ENCODE measurements around the gene TMEM200B.
"Not testable (repeated sequence)": the region's sequence is repeated elsewhere in the genome, so short reads cannot be mapped to it uniquely, and the experiment has no call there.

Gene TMEM200B

GRCh38 chr1:29134695-29135028 is 11.0 kb upstream of the TMEM200B start:
- FAIRE-seq: no peak

GRCh38 chr1:29133861-29134694 is 10.4 kb upstream of the TMEM200B start:
- peak; percentile 45 for DNase-seq (ENCODE audit: low spot score)
- no peak for FAIRE-seq

More at GRCh38 chr1:29134695-29135028, 11.0 kb upstream of the TMEM200B start:
- no peak for DNase-seq (ENCODE audit: low spot score)

- DNase-seq (ENCODE audit: low spot score); FAIRE-seq: not testable (repeated sequence)
These were observed 7.4 kb upstream of the TMEM200B start for GRCh38 chr1:29131056-29131455.

GRCh38 chr1:29129916-29130315 is 6.2 kb upstream of the TMEM200B start:
- FAIRE-seq (no peak), DNase-seq (ENCODE audit: low spot score) (no peak)

GRCh38 chr1:29128739-29129138 is 5.0 kb upstream of the TMEM200B start:
- no peak for FAIRE-seq
- DNase-seq (ENCODE audit: low spot score): no peak

GRCh38 chr1:29126198-29126597 is 2.5 kb upstream of the TMEM200B start:
- FAIRE-seq (no peak), DNase-seq (ENCODE audit: low spot score) (no peak)

- FAIRE-seq (no peak), DNase-seq (ENCODE audit: low spot score) (no peak)
These were observed 2.1 kb upstream of the TMEM200B start for GRCh38 chr1:29125788-29126187.

GRCh38 chr1:29125237-29125641 is 1.5 kb upstream of the TMEM200B start:
- no peak for FAIRE-seq
- DNase-seq (ENCODE audit: low spot score): no peak

- FAIRE-seq: peak; percentile 65
- DNase-seq (ENCODE audit: low spot score): peak; percentile 92
These were observed 898 bp upstream of the TMEM200B start for GRCh38 chr1:29124366-29125236.

GRCh38 chr1:29123053-29123886 is 433 bp downstream of the TMEM200B start:
- DNase-seq (ENCODE audit: low spot score): no peak
- FAIRE-seq: no peak

GRCh38 chr1:29122682-29123052 is 1.0 kb downstream of the TMEM200B start:
- FAIRE-seq (no peak), DNase-seq (ENCODE audit: low spot score) (no peak)

GRCh38 chr1:29121936-29122681 is 1.6 kb downstream of the TMEM200B start:
- DNase-seq (ENCODE audit: low spot score): no peak
- no peak for FAIRE-seq

GRCh38 chr1:29121516-29121935 is 2.2 kb downstream of the TMEM200B start:
- DNase-seq (ENCODE audit: low spot score) (no peak), FAIRE-seq (no peak)

GRCh38 chr1:29120947-29121485 is 2.7 kb downstream of the TMEM200B start:
- FAIRE-seq (no peak), DNase-seq (ENCODE audit: low spot score) (no peak)

- FAIRE-seq (no peak), DNase-seq (ENCODE audit: low spot score) (no peak)
These were observed 3.3 kb downstream of the TMEM200B start for GRCh38 chr1:29120367-29120766.

GRCh38 chr1:29119121-29119929 is 4.4 kb downstream of the TMEM200B start:
- FAIRE-seq: no peak

GRCh38 chr1:29117381-29117780 is 6.3 kb downstream of the TMEM200B start:
- DNase-seq (ENCODE audit: low spot score) (no peak), FAIRE-seq (no peak)

More at GRCh38 chr1:29119121-29119929, 4.4 kb downstream of the TMEM200B start:
- DNase-seq (ENCODE audit: low spot score): no peak

- FAIRE-seq (no peak), DNase-seq (ENCODE audit: low spot score) (no peak)
These were observed 9.0 kb downstream of the TMEM200B start for GRCh38 chr1:29114654-29115053.

GRCh38 chr1:29113413-29114117 is 10.1 kb downstream of the TMEM200B start:
- DNase-seq (ENCODE audit: low spot score): no peak
- FAIRE-seq: no peak

Data from urothelium cell line (cell line).